K562 (cell line): ENCODE results near the gene MCAT. TPM values are rescaled to one million over a fixed set of nuclear protein-coding genes. Genes with fewer than 3 reads are reported as not detected.

Source experiments
- ATAC-seq: fragments of 200-7000 bp; cut with Tn5 transposase; 3 replicates; pipeline ENCODE4 v1.9.1; 2020; ENCODE audit warnings: moderate library complexity
- BruUV-seq: library from RNA; stranded (reverse); fragments of 400-500 nt; replicated peaks from 2 replicates; lab custom pipeline; 2021; lab: Mats Ljungman, UMichigan
- CTCF ChIA-PET: fragments of 300-600 bp; formaldehyde crosslinking; extraction: SDS; loops from one replicate; lab custom pipeline; 2021; ENCODE audit warnings: low intra/inter-chr PET ratio; lab: Yijun Ruan, JAX
- POLR2A ChIA-PET: fragments of 300-600, 350-650 bp; sonication (Branson Sonifier 250); formaldehyde crosslinking; extraction: SDS; loops from one replicate; lab custom pipeline; 2021; ENCODE audit warnings: antibody characterized with exemption, inconsistent platforms; lab: Yijun Ruan, JAX
- DNase-seq, 4 experiments: peaks; one replicate each; pipeline versions ENCODE4 v3.0.0 to v3.0.0-alpha.2; 2011 to 2018; ENCODE audit warnings: low spot score in 3 of 4, mixed read lengths in 3 of 4; ENCODE audit errors: extremely low read depth in 1 of 4
- FAIRE-seq: peaks from 2 replicates; lab custom pipeline; 2011; peaks lifted over from hg19 to GRCh38; lab: Jason Lieb, UNC
- H2AFZ ChIP-seq: 2 replicates; pipeline ENCODE4 v1.6.0; 2011; ENCODE audit warnings: low read depth, low read length, control low read depth, inconsistent platforms
- H3K27ac ChIP-seq: fragments of 200-600 bp; 3 replicates; pipeline ENCODE4 v1.8.0; 2011; ENCODE audit warnings: low read depth, mild to moderate bottlenecking, control low read depth, inconsistent platforms, low read length, moderate library complexity, mixed read lengths; ENCODE audit errors: extremely low read depth
- H3K27me3 ChIP-seq, 2 experiments: fragments of 300-600 bp in 1 of 2; 2 replicates in 1 of 2; 3 replicates in 1 of 2; pipeline versions ENCODE4 v1.6.0 to v1.8.0; 2011; ENCODE audit warnings: inconsistent platforms in 2 of 2, low read length in 2 of 2, mild to moderate bottlenecking in 1 of 2, mixed read lengths in 1 of 2, moderate library complexity in 1 of 2; ENCODE audit not compliant: control insufficient read depth in 2 of 2, insufficient read depth in 2 of 2
- H3K36me3 ChIP-seq: fragments of 300-600 bp; 3 replicates; pipeline ENCODE4 v1.8.0; 2011; ENCODE audit warnings: mild to moderate bottlenecking, low read length, inconsistent platforms; ENCODE audit not compliant: control insufficient read depth, insufficient read depth
- H3K4me1 ChIP-seq, 2 experiments: fragments of 200-600 bp in 1 of 2; replicated peaks in 1 of 2; 2 replicates in 1 of 2; 3 replicates in 1 of 2; pipeline versions ENCODE4 v1.5.1 to v1.8.0; 2011; ENCODE audit warnings: inconsistent platforms in 2 of 2, low read length in 2 of 2, mild to moderate bottlenecking in 1 of 2, mixed read lengths in 1 of 2, moderate library complexity in 1 of 2; ENCODE audit not compliant: control insufficient read depth in 2 of 2, insufficient read depth in 2 of 2
- H3K4me2 ChIP-seq: 2 replicates; pipeline ENCODE4 v1.6.1; 2011; ENCODE audit warnings: low read length, control low read depth, inconsistent platforms, mixed read lengths; ENCODE audit not compliant: insufficient read depth
- H3K4me3 ChIP-seq: fragments of 200-600 bp; sonication (generic), shearing (Covaris generic); 2 replicates; pipeline ENCODE4 v1.5.1; 2016; ENCODE audit warnings: control low read depth, inconsistent platforms
- H3K79me2 ChIP-seq: fragments of 200-600 bp; 3 replicates; pipeline ENCODE4 v1.8.0; 2011; ENCODE audit warnings: low read length, inconsistent platforms; ENCODE audit not compliant: control insufficient read depth, insufficient read depth
- H3K9ac ChIP-seq, 2 experiments: 2 replicates each; pipeline versions ENCODE4 v1.6.0 to v1.6.1; 2011; ENCODE audit warnings: low read depth in 2 of 2, low read length in 2 of 2, control low read depth in 1 of 2, inconsistent platforms in 1 of 2, mild to moderate bottlenecking in 1 of 2, mixed read lengths in 1 of 2; ENCODE audit not compliant: insufficient read depth in 1 of 2
- H3K9me1 ChIP-seq: one replicate; pipeline ENCODE4 v1.6.0; 2011; ENCODE audit warnings: inconsistent platforms, mild to moderate bottlenecking, low read length, moderate library complexity; ENCODE audit not compliant: control insufficient read depth, insufficient read depth
- H3K9me3 ChIP-seq: replicated peaks from 2 replicates; pipeline ENCODE4 v1.5.1; 2011; ENCODE audit warnings: low read depth, low read length, inconsistent platforms; ENCODE audit not compliant: control insufficient read depth, insufficient read depth
- H4K20me1 ChIP-seq: replicated peaks from 2 replicates; pipeline ENCODE4 v1.6.1; 2011; ENCODE audit warnings: low read length, inconsistent platforms, mixed read lengths; ENCODE audit not compliant: control insufficient read depth, insufficient read depth
- DACH1 ChIP-seq: fragments of 450-650 bp; IDR thresholded peaks from 2 replicates; pipeline ENCODE4 v1.6.1; 2018; ENCODE audit not compliant: partially characterized antibody
- KLF10 ChIP-seq: fragments of 250-450 bp; sonication (Bioruptor Pico); IDR thresholded peaks from 2 replicates; pipeline ENCODE4 v1.6.1; 2021; ENCODE audit warnings: matching md5 sums
- NFE2 ChIP-seq: IDR thresholded peaks from 2 replicates; pipeline ENCODE4 v1.6.1; 2014; ENCODE audit warnings: antibody characterized with exemption, low read depth
- NR4A1 ChIP-seq, 2 experiments: fragments of 250-450 bp in 1 of 2; fragments of 450-650 bp in 1 of 2; sonication (Bioruptor Pico) in 1 of 2; IDR thresholded peaks; 2 replicates each; pipeline versions ENCODE4 v1.4.0 to v1.6.1; 2016 to 2020; ENCODE audit warnings: mild to moderate bottlenecking in 2 of 2, missing compliant biosample characterization in 1 of 2, missing genetic modification characterization in 1 of 2, moderate library complexity in 1 of 2
- PYGO2 ChIP-seq: fragments of 450-650 bp; IDR thresholded peaks from 2 replicates; pipeline ENCODE4 v1.6.1; 2016; ENCODE audit warnings: mild to moderate bottlenecking, missing genetic modification characterization, moderate library complexity, missing compliant biosample characterization
- RB1 ChIP-seq: fragments of 450-650 bp; IDR thresholded peaks from 2 replicates; pipeline ENCODE4 v1.6.1; 2017; ENCODE audit warnings: low read depth, mild to moderate bottlenecking
- ZNF134 ChIP-seq: fragments of 250-450 bp; sonication (Bioruptor Pico); conservative IDR thresholded peaks from 2 replicates; pipeline ENCODE4 v1.4.0; 2020
- ZNF785 ChIP-seq: fragments of 250-450 bp; sonication (Bioruptor Pico); IDR thresholded peaks from 2 replicates; pipeline ENCODE4 v1.4.0; 2020; ENCODE audit warnings: mild to moderate bottlenecking
- WGBS: fragments of 100-300 bp; shearing (Covaris generic); methylation state at CpG from one replicate; pipeline ENCODE4 v1.1.6; 2016; ENCODE audit warnings: low coverage, mixed read lengths; ENCODE audit not compliant: insufficient coverage; ENCODE audit errors: missing lambda C conversion rate; 5-methylcytosine and 5-hydroxymethylcytosine counted together
- in situ Hi-C: fragments of 300-500 bp; cut with MboI; formaldehyde crosslinking; loops from 4 replicates; pipeline ENCODE4 v1.15.0; 2018; ENCODE audit warnings: inconsistent platforms, mixed read lengths
- intact Hi-C: fragments of 100-400 bp; cut with micrococcal nuclease; formaldehyde crosslinking; loops from 2 replicates; pipeline ENCODE4 v1.14.2; 2022
- polyA plus RNA-seq, 8 experiments: library from polyadenylated mRNA; depleted of rRNA in 4 of 8; stranded (reverse) in 5 of 8; unstranded in 3 of 8; fragments of >200 nt; fragmentation: Nextera tagmentation in 2 of 8; fragmentation: Illumina TruSeq in 1 of 8; extraction: Ambion mirVana in 2 of 8; extraction: Trizol in 1 of 8; gene quantifications; 2 replicates each; pipeline versions ENCODE4 v1.2.1 to v1.2.3, GENCODE V29; 2011 to 2014; ENCODE audit warnings: inconsistent platforms in 1 of 8, missing spikeins in 1 of 8
- total RNA-seq, 7 experiments: library from RNA; depleted of rRNA in 6 of 7; stranded (reverse); fragments of >200 nt in 6 of 7; fragmentation: Illumina TruSeq in 2 of 7; extraction: Trizol in 2 of 7; gene quantifications; 2 replicates each; pipeline versions ENCODE4 v1.2.1 to v1.2.3, GENCODE V29; 2011 to 2021; ENCODE audit warnings: low replicate concordance in 1 of 7
- TF ChIP-seq, protein P1 (sequence below), 2 experiments: fragments of 150-350 bp in 1 of 2; IDR thresholded peaks; 2 replicates each; pipeline ENCODE4 v1.6.1; 2012 to 2016; ENCODE audit warnings: low read depth in 2 of 2, low read length in 2 of 2, mild to moderate bottlenecking in 1 of 2, moderate library complexity in 1 of 2
- TF ChIP-seq, protein P2 (sequence below): fragments of 450-650 bp; IDR thresholded peaks from 2 replicates; pipeline ENCODE4 v1.6.1; 2018; ENCODE audit not compliant: partially characterized antibody
- TF ChIP-seq, protein P3 (sequence below): sonication (generic); formaldehyde crosslinking; IDR thresholded peaks from 2 replicates; pipeline ENCODE4 v1.8.0; 2022; ENCODE audit warnings: mild to moderate bottlenecking, low read depth, missing genetic modification reagents
- TF ChIP-seq, protein P4 (sequence below): fragments of 450-650 bp; IDR thresholded peaks from 2 replicates; pipeline ENCODE4 v1.6.1; 2016; ENCODE audit warnings: missing biosample characterization, missing genetic modification characterization

Gene MCAT
- total and polyA plus RNA-seq, 9 of the 15 experiments (the other 6 are each of a cell fraction or from before 2014, with no cell fraction given): 3.3 to 27.8 (median 13.9) TPM

DNA sequence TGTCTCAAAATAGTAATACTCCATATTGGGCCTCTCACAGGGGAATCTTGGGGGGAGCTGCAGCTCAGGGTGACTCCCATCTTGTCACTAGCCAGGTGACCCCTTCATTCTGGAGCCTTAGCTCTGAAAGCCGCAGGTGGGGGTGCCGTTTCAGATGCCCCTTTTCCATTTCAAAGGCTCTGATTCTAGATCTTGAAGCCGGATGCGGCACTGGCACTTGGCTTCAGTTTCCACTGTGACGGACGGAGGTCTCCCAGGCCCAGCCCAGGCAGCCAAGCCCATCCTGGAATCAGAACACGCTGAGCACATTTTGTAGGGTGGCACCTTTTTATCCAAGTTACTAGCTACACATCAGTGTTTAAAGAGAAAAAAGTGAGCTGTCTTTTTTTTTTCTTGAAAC lies 26.3 kb downstream of the MCAT start:
- Histone ChIP-seq H3K27me3 (no peaks in the 10 kb centered on the region), H3K4me1 (peaks cover 9 to 10% of the 10 kb centered on the region in 2 experiments; a peak in 3 of 5 replicates), H3K27ac (no peak overlapping the region), H4K20me1 (no peaks in the 10 kb centered on the region), H3K4me3 (no peak overlapping the region), H3K9ac (no peak overlapping the region), H3K36me3 (no peaks in the 10 kb centered on the region), H3K4me2 (no peak overlapping the region), H3K9me3 (no peaks in the 10 kb centered on the region), H3K79me2 (no peaks in the 10 kb centered on the region), H3K9me1 (no peaks in the 10 kb centered on the region), H2AFZ (no peak overlapping the region)
- FAIRE-seq (no peak), DNase-seq (no peak), ATAC-seq (no peak)
- WGBS: 48% methylated on average over 5 of the region's 7 CpGs
- in situ Hi-C loops (no loop called here), intact Hi-C loops (no loop called here)
- ChIA-PET POLR2A (interaction anchor here (1.6 kb wide), 1 partner anchor 27 kb away, joined by 4 read pairs; no protein-coding TSS in a partner anchor), CTCF (no interaction called here)
- BruUV-seq: no TSS peak
- TF ChIP-seq NFE2: no peak
- TF ChIP-seq ZNF785: no peak
- TF ChIP-seq, protein P1, sequence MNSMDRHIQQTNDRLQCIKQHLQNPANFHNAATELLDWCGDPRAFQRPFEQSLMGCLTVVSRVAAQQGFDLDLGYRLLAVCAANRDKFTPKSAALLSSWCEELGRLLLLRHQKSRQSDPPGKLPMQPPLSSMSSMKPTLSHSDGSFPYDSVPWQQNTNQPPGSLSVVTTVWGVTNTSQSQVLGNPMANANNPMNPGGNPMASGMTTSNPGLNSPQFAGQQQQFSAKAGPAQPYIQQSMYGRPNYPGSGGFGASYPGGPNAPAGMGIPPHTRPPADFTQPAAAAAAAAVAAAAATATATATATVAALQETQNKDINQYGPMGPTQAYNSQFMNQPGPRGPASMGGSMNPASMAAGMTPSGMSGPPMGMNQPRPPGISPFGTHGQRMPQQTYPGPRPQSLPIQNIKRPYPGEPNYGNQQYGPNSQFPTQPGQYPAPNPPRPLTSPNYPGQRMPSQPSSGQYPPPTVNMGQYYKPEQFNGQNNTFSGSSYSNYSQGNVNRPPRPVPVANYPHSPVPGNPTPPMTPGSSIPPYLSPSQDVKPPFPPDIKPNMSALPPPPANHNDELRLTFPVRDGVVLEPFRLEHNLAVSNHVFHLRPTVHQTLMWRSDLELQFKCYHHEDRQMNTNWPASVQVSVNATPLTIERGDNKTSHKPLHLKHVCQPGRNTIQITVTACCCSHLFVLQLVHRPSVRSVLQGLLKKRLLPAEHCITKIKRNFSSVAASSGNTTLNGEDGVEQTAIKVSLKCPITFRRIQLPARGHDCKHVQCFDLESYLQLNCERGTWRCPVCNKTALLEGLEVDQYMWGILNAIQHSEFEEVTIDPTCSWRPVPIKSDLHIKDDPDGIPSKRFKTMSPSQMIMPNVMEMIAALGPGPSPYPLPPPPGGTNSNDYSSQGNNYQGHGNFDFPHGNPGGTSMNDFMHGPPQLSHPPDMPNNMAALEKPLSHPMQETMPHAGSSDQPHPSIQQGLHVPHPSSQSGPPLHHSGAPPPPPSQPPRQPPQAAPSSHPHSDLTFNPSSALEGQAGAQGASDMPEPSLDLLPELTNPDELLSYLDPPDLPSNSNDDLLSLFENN (IDR thresholded peaks at IDR 0.05; ENCODE audit: low read depth in 2 of 2, low read length in 2 of 2): no peak
- no peak for TF ChIP-seq PYGO2 (tag)
- no peak for TF ChIP-seq KLF10 (CRISPR knock-in tag)
- TF ChIP-seq NR4A1 (CRISPR knock-in tag; IDR thresholded peaks at IDR 0.05): no peak
- no peak for TF ChIP-seq NR4A1 (tag; IDR thresholded peaks at IDR 0.05)
- no peak for TF ChIP-seq ZNF134 (CRISPR knock-in tag)
- TF ChIP-seq, protein P2, sequence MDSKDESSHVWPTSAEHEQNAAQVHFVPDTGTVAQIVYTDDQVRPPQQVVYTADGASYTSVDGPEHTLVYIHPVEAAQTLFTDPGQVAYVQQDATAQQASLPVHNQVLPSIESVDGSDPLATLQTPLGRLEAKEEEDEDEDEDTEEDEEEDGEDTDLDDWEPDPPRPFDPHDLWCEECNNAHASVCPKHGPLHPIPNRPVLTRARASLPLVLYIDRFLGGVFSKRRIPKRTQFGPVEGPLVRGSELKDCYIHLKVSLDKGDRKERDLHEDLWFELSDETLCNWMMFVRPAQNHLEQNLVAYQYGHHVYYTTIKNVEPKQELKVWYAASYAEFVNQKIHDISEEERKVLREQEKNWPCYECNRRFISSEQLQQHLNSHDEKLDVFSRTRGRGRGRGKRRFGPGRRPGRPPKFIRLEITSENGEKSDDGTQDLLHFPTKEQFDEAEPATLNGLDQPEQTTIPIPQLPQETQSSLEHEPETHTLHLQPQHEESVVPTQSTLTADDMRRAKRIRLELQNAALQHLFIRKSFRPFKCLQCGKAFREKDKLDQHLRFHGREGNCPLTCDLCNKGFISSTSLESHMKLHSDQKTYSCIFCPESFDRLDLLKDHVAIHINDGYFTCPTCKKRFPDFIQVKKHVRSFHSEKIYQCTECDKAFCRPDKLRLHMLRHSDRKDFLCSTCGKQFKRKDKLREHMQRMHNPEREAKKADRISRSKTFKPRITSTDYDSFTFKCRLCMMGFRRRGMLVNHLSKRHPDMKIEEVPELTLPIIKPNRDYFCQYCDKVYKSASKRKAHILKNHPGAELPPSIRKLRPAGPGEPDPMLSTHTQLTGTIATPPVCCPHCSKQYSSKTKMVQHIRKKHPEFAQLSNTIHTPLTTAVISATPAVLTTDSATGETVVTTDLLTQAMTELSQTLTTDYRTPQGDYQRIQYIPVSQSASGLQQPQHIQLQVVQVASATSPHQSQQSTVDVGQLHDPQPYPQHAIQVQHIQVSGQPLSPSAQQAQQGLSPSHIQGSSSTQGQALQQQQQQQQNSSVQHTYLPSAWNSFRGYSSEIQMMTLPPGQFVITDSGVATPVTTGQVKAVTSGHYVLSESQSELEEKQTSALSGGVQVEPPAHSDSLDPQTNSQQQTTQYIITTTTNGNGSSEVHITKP: no peak
- TF ChIP-seq DACH1: no peak
- TF ChIP-seq, protein P3, sequence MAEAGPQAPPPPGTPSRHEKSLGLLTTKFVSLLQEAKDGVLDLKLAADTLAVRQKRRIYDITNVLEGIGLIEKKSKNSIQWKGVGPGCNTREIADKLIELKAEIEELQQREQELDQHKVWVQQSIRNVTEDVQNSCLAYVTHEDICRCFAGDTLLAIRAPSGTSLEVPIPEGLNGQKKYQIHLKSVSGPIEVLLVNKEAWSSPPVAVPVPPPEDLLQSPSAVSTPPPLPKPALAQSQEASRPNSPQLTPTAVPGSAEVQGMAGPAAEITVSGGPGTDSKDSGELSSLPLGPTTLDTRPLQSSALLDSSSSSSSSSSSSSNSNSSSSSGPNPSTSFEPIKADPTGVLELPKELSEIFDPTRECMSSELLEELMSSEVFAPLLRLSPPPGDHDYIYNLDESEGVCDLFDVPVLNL (CRISPR knock-in tag): no peak
- TF ChIP-seq RB1: no peak
- TF ChIP-seq, protein P4, sequence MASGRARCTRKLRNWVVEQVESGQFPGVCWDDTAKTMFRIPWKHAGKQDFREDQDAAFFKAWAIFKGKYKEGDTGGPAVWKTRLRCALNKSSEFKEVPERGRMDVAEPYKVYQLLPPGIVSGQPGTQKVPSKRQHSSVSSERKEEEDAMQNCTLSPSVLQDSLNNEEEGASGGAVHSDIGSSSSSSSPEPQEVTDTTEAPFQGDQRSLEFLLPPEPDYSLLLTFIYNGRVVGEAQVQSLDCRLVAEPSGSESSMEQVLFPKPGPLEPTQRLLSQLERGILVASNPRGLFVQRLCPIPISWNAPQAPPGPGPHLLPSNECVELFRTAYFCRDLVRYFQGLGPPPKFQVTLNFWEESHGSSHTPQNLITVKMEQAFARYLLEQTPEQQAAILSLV (tag): no peak
